NCI-H2107 treated with DMSO at 0.1 percent for 48 hours (cell line): ENCODE data around the gene ZPBP.
A peak's percentile ranks its signal among the peaks of the same experiment; 100 is the strongest.
"Not testable (repeated sequence)": the region's sequence is repeated elsewhere in the genome, so short reads cannot be mapped to it uniquely, and the experiment has no call there.

ENCODE experiments used
- DNase-seq: peaks from one replicate; lab custom pipeline; 2025; ENCODE audit not compliant: unreplicated experiment; lab: John Stamatoyannopoulos, UW

ZPBP gene

GRCh38 chr7:50047716-50048115 lies 45.3 kb downstream of the ZPBP start:
- DNase-seq = no peak

DNA sequence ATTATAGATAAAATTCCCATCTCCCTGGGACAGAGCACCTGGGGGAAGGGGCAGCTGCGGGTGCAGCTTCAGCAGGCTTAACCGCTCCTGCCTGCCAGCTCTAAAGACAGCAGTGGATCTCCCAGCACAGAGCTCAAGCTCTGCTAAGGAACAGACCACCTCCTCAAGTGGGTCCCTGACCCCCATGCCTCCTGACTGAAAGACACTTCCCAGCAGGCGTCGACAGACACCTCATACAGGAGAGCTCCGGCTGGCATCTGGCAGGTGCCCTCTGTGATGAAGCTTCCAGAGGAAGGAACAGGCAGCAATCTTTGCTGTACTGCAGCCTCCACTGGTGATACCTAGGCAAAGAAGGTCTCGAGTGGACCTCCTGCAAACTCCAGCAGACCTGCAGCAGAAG lies 51.9 kb downstream of the ZPBP start:
- DNase-seq = not testable (repeated sequence)

GRCh38 chr7:50037086-50037485 lies 56.0 kb downstream of the ZPBP start:
- no peak for DNase-seq

- DNase-seq = no peak
These were observed 70.1 kb downstream of the ZPBP start for GRCh38 chr7:50022991-50023390.

- DNase-seq = no peak
These were observed 70.6 kb downstream of the ZPBP start for GRCh38 chr7:50022451-50022850.

GRCh38 chr7:49995681-49996080 lies 97.4 kb downstream of the ZPBP start:
- DNase-seq = no peak

DNA sequence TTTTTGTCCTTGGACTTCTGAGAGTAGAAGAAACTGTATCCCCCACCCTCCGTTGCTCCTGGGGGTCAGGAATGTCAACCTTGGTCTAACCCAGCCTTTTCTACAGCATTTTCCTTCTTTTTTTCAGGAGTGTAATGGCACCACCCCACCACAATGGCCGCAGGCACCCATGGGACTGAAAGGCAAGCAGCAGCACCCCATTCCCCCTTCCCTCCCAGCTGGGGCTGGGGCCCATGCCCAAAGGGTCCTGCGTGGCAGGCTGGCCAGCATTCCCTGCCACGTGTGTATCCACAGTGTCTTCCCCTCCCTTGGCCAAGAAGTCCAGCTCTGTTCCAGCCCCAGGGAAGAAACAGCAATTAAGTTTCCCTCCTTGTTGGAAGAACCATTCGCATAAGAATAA lies 106.9 kb downstream of the ZPBP start:
- DNase-seq = no peak

GRCh38 chr7:49980465-49980864 lies 112.6 kb downstream of the ZPBP start:
- DNase-seq = peak; percentile 5

DNA sequence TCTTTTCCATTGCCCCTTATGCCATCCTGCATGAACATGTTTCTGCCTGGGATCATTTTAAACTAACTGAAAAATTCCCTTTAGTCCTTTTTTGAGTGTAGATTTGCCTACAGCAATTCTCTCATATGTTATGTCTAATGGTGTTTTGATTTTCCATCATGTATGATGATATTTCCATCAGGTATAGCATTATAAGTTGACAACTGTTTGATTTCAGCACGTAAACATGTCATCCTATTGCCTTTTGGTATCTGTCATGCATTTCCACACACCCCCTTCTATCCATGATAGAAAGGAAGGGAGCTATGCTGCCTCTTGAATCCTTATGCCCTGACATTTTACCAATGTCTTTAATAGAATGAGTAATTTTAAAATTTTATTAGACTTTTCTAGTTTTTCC lies 116.8 kb downstream of the ZPBP start:
- no peak for DNase-seq

DNA sequence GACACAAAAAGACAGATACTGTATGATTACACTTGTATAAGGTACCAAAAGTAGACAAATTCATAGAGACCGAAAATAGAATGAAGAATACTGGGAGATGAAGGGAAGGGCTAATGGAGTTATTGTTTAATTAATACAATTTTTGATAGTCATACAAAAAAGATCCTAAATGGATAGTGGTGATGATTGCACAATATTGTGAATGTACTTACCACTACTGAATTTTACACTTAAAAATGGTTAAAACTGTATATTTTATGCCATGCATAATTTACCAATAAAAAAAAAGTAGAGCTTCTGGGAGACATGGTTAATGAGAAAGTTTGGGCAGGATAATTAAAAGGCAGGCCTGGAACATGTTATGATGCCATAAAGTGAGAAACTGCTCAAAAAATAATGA lies 119.0 kb downstream of the ZPBP start:
- DNase-seq = no peak

DNA sequence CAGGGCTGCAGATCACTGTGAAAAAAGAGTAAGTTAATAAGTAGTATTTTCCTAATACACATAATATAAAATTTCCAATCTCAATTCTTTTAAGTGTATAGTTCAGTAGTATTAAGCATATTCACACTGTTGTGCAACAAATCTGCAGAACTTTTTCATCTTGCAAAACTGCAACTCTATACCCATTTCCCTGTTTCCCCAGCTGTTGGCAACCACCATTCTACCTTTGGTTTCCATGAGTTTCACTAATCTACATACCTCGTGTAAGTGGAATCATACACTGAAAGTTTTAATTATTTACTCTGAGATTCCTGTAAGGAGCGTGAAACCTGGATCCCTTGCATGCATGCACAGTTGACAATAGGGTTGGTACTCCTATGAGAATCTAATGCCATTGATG lies 155.4 kb downstream of the ZPBP start:
- no peak for DNase-seq

- no peak for DNase-seq
These were observed 161.4 kb downstream of the ZPBP start for GRCh38 chr7:49931627-49932026.

GRCh38 chr7:49928787-49929186 lies 164.3 kb downstream of the ZPBP start:
- no peak for DNase-seq

GRCh38 chr7:49927631-49928030 lies 165.4 kb downstream of the ZPBP start:
- no peak for DNase-seq

GRCh38 chr7:49926720-49927119 lies 166.3 kb downstream of the ZPBP start:
- DNase-seq = no peak

- DNase-seq = no peak
These were observed 181.1 kb downstream of the ZPBP start for GRCh38 chr7:49911909-49912308.

GRCh38 chr7:49894543-49894942 lies 198.5 kb downstream of the ZPBP start:
- DNase-seq = no peak

- no peak for DNase-seq
These were observed 199.9 kb downstream of the ZPBP start for GRCh38 chr7:49893131-49893530.

GRCh38 chr7:49892481-49892880 lies 200.6 kb downstream of the ZPBP start:
- DNase-seq = no peak
